D721Med (cell line): ENCODE measurements around the gene SIGLEC11.

Source experiments
- DNase-seq: peaks from one replicate; pipeline ENCODE4 v3.0.0; 2011; ENCODE audit warnings: low spot score; ENCODE audit not compliant: insufficient read length
- FAIRE-seq: peaks from 2 replicates; lab custom pipeline; 2011; peaks lifted over from hg19 to GRCh38; lab: Jason Lieb, UNC
- TF ChIP-seq, protein P1 (sequence below): IDR thresholded peaks from 2 replicates; pipeline ENCODE4 v1.5.1; 2012; ENCODE audit warnings: mild to moderate bottlenecking, control low read depth; ENCODE audit not compliant: insufficient read depth; ENCODE audit errors: missing control alignments

Gene SIGLEC11

GRCh38 chr19:49924004-49924880, 36.7 kb downstream of the SIGLEC11 start:
- FAIRE-seq (no peak), DNase-seq (no peak)
- TF ChIP-seq, protein P1, sequence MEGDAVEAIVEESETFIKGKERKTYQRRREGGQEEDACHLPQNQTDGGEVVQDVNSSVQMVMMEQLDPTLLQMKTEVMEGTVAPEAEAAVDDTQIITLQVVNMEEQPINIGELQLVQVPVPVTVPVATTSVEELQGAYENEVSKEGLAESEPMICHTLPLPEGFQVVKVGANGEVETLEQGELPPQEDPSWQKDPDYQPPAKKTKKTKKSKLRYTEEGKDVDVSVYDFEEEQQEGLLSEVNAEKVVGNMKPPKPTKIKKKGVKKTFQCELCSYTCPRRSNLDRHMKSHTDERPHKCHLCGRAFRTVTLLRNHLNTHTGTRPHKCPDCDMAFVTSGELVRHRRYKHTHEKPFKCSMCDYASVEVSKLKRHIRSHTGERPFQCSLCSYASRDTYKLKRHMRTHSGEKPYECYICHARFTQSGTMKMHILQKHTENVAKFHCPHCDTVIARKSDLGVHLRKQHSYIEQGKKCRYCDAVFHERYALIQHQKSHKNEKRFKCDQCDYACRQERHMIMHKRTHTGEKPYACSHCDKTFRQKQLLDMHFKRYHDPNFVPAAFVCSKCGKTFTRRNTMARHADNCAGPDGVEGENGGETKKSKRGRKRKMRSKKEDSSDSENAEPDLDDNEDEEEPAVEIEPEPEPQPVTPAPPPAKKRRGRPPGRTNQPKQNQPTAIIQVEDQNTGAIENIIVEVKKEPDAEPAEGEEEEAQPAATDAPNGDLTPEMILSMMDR = no peak

DNA sequence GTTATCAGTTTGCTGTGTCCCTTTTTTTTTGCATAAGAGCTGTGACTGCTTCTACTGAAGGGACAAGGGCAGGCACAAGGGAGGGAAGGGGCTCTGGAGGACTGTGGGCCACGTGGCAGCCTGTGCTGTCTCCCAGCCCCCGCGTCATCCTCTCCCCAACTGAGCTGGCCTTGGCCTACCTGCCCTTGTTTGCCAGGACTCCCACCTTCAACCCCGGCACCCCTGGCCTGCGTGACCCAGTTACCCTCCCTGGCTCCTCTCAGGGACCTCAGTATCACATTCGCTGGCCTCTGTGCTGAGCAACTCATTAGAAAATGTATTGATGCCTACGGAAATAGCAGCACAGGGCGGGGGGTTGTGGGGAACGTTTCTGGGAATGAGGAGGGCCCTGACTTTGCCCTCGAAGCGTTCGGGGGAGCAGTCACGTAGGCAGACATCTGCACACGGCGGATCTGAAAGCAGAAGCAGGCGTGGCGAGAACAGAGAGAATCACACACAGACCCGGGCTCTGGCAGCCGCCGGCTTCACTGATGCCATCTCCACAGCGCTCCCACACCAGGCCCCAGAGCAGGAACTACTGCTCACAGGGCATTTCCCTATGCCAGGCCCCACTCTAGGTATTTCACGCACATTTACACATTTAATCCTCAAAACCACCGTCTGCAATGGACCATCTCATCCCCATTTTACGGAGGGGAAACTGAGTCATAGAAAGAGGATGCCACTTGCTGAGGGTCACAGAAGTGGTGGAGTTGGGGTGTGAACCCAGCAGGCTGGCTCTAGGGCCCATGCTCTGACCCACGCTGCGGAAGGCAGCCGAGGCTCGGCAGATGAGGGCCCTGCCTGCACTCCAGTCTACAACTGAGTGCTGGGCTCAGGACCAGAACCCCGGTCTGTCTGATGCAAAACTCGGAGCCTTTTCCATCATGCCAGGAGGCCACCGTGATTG, 37.6 kb downstream of the SIGLEC11 start:
- FAIRE-seq (no peak), DNase-seq (no peak)
- TF ChIP-seq, protein P1 = no peak

- TF ChIP-seq, protein P1 = no peak
- no peak for FAIRE-seq
- DNase-seq = no peak
Measured at GRCh38 chr19:49921871-49922795, 38.8 kb downstream of the SIGLEC11 start.

DNA sequence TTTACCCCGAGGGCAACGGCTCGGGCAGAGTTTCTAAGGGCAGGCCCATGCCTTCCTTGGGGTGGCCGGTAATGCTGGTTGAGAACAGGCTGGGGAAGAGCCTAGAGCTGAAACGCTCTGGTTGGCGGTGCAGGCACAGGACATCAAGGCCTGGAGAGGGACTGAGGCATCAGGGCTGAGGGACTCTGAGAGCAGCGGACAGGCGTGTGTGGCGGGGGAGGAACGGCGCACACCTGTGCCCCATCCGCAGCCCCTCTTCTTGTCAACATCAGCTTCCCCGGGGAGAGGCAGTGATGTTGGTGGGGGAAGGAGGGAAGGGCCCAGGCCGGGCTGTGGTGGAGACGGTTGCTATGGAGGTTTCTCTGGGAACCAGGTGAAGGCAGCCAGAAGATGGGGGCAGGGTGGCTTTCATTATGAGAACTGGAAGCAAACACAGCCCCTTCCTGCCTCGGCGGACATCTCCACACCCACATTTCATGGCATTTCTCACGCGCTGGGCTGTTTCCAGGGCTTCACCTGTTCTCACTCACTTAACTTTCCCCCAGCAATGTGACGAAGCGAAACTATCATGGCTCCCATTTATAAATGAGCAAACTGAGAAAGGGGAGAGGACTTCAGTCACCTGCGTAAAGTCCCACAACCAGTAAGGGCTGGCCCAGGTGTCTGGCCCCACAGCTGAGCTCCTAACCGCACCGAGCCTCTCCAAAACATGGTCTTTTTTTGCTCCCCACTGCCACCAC, 40.2 kb downstream of the SIGLEC11 start:
- FAIRE-seq (no peak), DNase-seq (no peak)
- TF ChIP-seq, protein P1 = no peak

- DNase-seq (no peak), FAIRE-seq (no peak)
- TF ChIP-seq, protein P1 = no peak
Measured at GRCh38 chr19:49918089-49918488, 42.9 kb downstream of the SIGLEC11 start.
